GM18505 (cell line): Measurements from ENCODE around the gene EPHB2.
"Not testable (repeated sequence)": the region's sequence is repeated elsewhere in the genome, so short reads cannot be mapped to it uniquely, and the experiment has no call there.

Experiments used
- ATAC-seq: cut with Tn5 transposase; IDR thresholded peaks from one replicate; pipeline ENCODE4 v1.9.1; 2021; ENCODE audit not compliant: unreplicated experiment
- POLR2A ChIP-seq: IDR thresholded peaks from 4 replicates; pipeline ENCODE4 v1.6.1; 2011; ENCODE audit warnings: borderline replicate concordance; ENCODE audit not compliant: insufficient read depth, insufficient read length; ENCODE audit errors: extremely low read depth

Gene EPHB2

DNA sequence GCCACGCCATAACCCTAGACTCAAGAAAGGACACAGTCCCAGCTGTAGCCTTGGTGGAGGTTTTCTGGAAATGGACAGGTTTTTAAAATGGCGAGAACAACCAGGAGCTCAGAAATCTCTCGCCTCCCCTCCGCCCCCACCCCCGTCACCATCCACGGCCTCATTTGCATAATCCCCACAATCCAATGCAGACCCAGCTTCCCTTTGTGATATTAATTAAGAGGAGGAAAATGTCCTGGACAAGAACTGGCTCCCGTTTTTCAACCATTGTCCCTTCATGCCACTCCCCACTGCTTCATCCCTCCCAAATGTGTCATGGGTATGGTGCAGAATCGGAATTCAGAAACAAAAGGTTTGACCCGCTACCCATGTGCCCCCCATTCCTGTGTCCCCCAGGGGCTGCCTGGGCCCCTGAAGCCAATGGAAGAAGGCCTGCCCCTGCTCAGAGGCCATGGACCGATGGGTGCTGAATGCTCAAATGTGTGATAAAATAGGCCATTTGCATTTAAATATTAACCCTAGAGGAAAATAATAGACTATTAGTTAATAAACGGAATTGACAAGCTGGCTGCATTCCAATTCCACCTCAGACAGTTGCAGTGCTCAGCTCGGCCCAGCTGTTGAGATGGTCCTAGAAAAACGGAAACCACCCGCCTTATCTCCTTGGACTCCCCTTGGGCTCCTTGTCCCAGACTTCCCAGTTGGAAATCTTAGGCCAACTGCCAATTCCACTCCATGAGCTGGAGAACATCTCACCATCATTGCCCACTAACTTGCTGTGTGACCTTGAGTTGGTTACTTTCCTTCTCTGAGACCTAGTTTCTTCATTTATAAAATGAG lies 10.7 kb upstream of the EPHB2 start:
- no peak for TF ChIP-seq POLR2A
- no peak for ATAC-seq

DNA sequence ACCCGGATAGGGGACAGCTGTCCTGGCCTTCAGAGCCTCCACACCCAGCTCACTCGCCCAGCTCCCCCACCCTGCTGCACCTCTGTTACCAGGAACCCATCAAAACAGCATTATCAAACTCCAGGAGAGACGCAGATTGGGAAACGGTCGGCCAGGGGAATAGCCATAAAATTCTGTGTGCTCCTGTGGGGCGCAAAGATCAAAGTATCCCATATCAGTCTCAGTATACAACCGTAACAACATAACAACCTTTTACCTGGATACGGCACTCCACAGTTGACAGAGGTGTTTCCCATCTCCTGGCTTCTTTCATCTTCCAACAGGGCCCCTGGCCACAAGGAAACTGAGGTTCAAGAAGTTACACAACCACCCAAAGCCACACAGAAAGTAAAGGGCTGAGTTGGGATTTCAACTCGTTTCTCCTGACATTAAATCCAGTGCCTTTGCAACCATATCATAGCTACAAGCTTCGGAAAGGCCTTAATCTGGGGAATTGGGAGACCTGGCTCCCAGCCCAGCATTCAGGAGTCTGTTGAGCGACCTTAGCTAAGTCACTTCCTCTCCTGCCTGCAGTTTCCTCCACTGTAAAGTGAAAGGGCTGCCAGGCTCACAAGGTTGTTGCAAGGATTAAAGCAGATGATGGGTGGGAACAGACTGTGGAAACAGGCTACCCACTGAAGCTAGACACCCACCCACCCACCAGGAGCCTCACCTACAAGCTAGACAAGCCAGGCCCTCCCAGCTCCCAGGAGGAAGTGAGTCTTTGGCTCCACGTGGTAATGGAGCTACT lies 8.1 kb upstream of the EPHB2 start:
- no peak for TF ChIP-seq POLR2A
- no peak for ATAC-seq

DNA sequence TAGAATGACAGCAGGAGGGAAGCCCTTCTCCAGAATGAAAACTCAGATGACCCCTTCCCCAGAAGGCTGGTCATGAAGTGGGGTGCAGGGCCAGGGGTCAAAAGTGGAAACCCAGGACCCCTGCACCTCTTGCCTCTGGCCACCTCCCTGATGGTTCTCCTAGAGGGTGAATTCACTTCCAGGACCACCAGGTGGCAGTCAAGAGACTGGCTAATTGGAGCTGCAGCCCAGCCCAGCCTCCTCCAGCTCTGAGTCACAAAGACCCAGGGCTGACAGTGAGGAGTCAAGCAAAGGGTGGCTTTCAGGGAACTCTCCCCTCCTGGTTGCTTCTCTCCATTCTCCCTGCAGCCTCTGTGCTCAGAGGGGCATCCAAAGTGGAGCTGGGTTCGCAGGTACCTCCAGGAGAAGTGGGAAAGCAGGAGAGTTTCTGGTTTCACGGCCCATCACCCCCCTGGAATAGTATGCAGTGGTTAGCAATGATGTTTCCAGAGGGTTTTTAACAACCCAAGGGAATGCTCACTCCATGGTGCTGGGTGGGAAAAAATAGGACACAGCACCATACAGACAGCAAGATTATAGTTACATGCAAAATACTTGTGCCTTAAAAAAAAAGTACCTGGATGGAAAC lies 6.1 kb upstream of the EPHB2 start:
- no peak for ATAC-seq
- TF ChIP-seq POLR2A, result no peak

DNA sequence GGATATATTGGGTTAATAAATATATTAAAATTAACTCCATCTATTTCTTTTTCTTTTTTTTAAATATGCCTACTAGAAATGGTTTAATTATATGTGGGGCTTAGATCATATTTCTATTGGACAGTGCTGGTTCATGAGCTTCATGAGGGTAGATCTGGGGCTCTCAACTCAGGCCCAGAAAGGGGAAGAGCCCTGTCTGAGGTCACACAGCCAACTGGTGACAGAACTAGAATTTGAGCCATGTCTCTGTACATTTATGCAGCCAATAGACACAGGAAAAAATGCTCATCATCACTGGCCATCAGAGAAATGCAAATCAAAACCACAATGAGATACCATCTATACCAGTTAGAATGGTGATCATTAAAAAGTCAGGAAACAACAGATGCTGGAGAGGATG lies 5.1 kb upstream of the EPHB2 start:
- TF ChIP-seq POLR2A, result no peak
- ATAC-seq, result no peak

DNA sequence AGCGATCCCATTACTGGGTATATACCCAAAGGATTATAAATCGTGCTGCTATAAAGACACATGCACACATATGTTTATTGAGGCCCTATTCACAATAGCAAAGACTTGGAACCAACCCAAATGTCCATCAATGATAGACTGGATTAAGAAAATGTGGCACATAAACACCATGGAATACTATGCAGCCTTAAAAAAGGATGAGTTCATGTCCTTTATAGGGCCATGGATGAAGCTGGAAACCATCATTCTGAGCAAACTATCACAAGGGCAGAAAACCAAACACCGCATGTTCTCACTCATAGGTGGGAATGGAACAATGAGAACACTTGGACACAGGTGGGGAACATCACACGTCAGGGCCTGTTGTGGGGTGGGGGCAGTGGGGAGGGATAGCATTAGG lies 4.5 kb upstream of the EPHB2 start:
- ATAC-seq, result not testable (repeated sequence)

DNA sequence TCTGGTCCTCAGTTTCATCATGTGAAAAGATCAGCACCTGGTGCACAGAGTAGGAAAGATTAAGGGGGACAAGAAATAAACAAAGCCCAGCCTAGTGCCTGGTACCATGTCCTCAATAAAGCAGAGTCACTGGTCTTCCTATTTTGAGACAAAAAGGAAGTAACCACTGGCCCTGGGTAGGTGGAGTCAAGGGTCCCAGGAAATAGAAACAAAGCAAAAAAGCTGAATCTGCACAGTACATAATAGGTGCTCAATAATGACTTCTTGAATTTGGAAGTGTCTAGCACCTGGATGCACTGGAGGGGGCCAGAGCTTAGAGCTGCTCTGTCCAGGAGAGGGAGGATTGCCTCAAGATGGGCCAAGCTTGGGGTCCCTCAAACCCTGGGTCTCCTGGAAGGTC lies 1.9 kb upstream of the EPHB2 start:
- no peak for TF ChIP-seq POLR2A
- no peak for ATAC-seq

DNA sequence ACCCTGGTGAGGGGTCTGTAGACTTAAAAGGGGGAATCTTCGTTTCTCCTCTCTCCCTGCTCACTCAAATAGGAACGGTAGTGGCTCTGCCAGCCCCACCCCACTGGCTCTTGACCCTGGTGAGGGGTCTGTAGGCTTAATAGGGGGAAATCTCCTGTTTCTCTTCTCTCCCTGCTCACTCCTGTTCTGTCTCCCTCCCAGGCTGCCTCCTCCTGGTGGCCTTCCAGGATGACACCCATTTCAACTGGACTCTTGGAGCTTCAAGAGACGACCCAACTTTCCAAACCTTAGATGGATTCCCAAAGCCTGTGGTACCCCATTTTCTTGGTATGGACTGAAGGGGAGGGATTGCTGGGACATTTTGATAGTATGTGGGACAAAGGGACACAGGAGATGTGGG lies 1.4 kb upstream of the EPHB2 start:
- no peak for TF ChIP-seq POLR2A
- no peak for ATAC-seq

DNA sequence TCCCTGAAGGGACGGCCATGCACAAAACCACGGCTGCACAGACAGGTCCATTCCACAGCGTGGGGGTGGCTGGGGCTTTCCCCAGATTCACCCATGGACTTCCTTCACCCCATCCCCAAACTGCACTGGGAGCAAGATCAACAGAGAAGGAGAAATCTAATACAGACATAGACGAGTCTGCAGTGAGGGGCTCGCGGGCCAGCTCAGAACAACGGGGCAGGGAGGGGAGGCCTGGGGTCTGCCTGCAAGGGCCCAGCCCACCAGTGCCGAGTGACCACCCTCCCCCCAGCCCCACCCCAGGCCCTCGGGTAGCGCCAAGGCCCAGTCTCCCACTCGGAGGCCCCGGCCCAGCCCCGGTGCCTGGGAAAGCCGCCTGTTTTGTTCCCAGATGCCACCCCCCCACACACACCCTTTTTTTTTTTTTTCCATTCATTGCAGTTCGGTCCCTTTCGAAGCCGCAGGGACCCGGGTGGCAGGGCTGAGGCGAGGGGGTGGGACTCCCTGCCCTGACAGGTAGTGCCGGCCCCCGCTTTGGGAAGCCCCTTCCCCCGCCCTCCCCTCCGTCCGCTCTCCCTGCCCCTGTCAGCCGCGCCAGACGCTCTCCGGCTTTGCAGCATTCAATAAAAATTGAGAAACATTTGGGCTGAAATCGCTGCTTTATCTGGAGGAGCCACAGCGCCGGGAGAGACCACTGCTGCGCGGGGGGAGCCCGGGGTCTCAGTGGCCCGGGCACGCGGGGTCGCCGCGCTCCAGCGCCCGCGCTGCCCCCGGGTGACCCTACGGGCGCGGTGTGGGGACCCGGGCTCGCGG lies 543 bp upstream of the EPHB2 start:
- TF ChIP-seq POLR2A, result no peak
- no peak for ATAC-seq

DNA sequence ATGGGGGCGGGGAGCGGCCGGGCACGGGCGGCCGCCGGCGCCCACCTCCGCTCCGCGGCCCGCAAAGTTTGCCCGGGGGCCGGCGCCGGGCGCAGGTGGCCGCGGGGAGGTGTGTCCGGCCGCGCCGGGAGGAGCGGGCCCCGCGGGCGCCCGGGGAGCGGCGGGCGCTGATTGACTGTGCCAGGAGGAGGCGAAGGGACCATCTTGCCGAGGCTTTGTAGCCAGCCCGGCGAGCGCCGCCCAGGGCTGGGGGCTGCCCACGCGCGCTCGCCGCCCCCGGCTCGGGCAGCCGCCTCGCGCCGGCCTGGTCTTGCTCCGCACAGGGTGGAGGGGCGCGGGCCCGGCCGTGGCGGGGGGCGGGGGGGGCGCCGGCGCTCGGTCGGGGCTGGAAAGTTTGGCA lies 432 bp downstream of the EPHB2 start:
- no peak for ATAC-seq
- no peak for TF ChIP-seq POLR2A

DNA sequence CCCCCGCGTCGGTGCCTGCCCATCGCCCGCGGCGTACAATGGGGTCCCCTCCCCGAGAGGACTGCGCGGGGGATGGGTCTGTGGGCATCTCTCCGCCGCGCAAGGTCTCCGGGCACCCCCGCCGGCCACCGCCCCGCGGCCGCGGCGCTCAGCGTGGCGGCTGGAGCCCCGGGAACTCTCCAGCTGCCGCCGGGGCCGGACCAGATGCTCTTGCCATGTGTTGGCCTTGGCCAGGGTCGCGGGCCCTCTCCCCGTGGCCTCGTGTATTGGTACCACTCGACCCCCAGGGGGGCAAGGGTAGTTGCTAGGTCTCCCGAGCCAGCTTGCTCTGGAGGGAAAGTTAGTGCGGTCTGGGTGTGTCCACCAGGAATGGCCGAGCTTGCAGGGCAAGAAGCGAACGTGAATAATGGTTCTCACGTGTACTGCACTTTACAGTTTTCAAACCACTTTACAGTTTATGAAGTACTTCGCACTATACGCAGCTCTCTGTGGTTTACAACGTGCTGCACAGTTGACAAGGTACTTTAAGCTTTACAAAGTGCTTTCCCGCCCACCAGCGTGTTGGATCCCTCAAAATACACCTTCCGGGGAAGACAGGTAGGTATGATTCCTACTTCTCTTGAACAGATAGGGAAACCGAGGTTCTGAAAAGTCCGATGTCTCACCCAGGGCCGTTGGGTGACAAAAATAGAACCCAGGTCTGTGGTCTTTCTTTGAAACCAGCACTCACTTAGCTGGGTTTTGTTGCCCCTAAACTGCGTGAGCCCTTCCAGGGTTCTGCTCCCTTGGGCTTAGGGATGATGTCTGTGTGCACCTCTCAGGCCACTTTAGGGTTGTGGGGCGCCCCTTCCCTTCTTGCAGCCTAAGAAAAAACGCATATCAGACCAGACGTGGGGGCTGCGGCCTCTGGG lies 1.2 kb downstream of the EPHB2 start:
- TF ChIP-seq POLR2A, result no peak

DNA sequence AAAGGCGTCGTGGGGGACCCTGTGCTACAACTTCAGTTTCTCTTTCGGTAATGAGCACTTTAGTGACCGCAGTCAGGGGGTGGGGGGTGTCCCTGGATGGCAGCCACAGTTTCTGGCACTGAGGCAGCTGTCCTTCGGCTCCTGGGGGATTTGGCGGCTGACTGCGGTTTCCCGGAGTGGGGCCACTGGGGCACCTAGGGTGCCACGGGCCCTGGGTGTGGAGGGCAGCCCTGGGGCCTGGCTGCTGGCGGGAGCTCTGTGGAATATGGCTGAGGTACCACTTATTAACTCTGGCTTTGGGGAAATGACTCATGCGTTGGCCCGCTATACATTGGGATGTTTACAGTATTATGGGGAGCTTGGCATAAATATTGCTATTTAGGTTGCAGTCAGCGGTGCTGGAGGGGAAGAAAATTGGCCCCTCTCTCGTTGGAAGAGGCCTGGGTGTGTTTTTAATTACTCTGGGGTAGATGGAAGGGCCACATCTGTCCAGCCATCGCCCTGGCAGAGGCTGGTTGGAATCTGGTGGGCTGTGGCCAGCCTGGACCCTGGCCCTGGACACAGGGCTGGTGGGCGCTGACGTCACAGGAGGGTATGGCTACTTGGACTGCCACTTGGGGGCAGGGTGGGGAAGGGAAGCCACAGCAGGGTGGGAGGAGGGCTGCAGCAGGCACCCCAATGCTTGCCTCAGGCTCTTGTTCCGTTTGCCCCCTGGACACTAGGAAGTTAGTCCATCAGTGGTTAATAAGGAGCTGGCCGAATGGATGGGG lies 2.0 kb downstream of the EPHB2 start:
- no peak for TF ChIP-seq POLR2A
- no peak for ATAC-seq

More for the DNA sequence above, 1.2 kb downstream of the EPHB2 start:
- no peak for ATAC-seq

DNA sequence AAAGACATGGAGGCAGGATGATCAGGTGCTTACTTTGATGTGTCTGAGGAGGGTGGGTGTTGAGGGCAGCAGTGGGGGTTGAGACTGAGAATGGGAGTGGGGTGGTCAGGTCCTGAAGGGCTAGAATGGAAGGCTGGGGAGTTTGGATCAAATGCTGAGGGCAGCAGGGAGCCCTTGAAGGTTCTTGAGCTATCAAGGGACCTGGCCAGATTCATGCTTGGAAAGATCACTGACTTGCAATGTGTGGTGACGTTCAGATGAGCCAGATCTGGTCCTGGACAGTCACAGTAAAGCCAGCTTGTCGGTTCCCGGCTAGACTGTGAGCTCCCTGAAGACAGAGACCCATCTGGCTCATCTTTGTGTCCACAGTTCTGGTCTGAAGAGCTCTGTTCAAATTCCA lies 3.8 kb downstream of the EPHB2 start:
- ATAC-seq, result no peak
- no peak for TF ChIP-seq POLR2A
